ENCODE measurements around the gene UBE4B.
A peak's percentile ranks its signal among the peaks of the same experiment; 100 is the strongest.

Gene UBE4B

DNA sequence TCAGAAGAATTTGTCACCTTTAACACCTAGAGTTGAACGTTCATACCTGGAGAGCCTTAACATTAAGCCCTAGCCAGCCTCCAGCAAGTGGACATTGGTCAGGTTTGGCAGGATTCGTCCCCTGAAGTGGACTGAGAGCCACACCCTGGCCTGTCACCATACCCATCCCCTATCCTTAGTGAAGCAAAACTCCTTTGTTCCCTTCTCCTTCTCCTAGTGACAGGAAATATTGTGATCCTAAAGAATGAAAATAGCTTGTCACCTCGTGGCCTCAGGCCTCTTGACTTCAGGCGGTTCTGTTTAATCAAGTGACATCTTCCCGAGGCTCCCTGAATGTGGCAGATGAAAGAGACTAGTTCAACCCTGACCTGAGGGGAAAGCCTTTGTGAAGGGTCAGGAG lies 52.3 kb downstream of the UBE4B start:
- no peak overlapping the region for H3K4me3 ChIP-seq (ENCODE audit: low read depth, low read length)
- in situ Hi-C loops (cut with HindIII; ENCODE audit: low sequenced_read_pairs), result no loop called here
- no peak for TF ChIP-seq CTCF (IDR thresholded peaks at IDR 0.05; ENCODE audit: low read depth, low read length)
- DNase-seq (ENCODE audit: low read depth, low spot score), result no peak

DNA sequence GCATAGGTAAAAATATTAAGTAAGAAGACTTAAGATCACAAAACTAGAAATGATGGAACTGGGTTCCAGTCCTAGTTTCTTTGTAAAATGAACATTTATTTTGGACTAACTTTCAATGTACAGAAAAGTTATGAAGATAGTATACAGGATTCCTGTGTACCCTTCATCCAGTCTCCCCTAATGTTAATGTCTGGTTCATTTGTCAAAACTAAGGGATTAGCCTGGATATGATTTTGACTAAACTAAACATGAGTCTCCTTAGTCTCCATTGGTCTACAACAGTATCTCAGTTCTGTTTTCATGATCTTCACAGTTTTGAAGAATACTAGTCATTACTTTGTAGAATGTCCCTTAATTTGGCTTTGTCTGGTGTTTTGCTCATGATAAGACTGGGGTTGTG lies 54.5 kb downstream of the UBE4B start:
- TF ChIP-seq CTCF (IDR thresholded peaks at IDR 0.05; ENCODE audit: low read depth, low read length), result no peak
- in situ Hi-C loops (cut with HindIII; ENCODE audit: low sequenced_read_pairs), result no loop called here

DNA sequence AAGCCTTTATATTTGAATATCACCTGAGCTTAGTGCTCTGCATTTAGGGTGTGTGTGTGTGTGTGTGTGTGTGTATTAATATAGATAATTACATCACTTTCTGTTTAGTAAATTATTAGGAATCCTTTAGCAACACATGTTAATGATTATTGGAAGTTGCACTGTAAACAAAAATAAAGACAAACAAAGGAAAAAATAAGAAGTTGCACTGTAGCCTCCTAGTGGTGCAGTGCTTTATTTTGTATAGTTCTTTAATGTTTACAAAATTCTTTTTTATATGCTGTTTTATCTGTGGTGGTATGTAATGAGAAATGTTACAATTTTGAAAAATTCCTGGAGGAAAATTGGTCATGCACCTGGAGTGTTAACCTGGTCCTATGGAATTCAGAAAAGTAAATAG lies 69.2 kb downstream of the UBE4B start:
- in situ Hi-C loops (cut with HindIII; ENCODE audit: low sequenced_read_pairs), result no loop called here
- H3K4me3 ChIP-seq (ENCODE audit: low read depth, low read length), result no peak overlapping the region
- no peak for DNase-seq (ENCODE audit: low read depth, low spot score)
- TF ChIP-seq CTCF (IDR thresholded peaks at IDR 0.05; ENCODE audit: low read depth, low read length), result peak; percentile 16

More for the DNA sequence above, 54.5 kb downstream of the UBE4B start:
- no peak overlapping the region for H3K4me3 ChIP-seq (ENCODE audit: low read depth, low read length)
- DNase-seq (ENCODE audit: low read depth, low spot score), result no peak

- no peak for TF ChIP-seq CTCF (IDR thresholded peaks at IDR 0.05; ENCODE audit: low read depth, low read length)
- no peak overlapping the region for H3K4me3 ChIP-seq (ENCODE audit: low read depth, low read length)
- DNase-seq (ENCODE audit: low read depth, low spot score), result no peak
- in situ Hi-C loops (cut with HindIII; ENCODE audit: low sequenced_read_pairs), result no loop called here
These were observed 70.4 kb downstream of the UBE4B start for GRCh38 chr1:10103193-10103592.

- in situ Hi-C loops (cut with HindIII; ENCODE audit: low sequenced_read_pairs), result no loop called here
- no peak for TF ChIP-seq CTCF (IDR thresholded peaks at IDR 0.05; ENCODE audit: low read depth, low read length)
- DNase-seq (ENCODE audit: low read depth, low spot score), result no peak
- no peak overlapping the region for H3K4me3 ChIP-seq (ENCODE audit: low read depth, low read length)
These were observed 72.1 kb downstream of the UBE4B start for GRCh38 chr1:10104834-10105233.

- DNase-seq (ENCODE audit: low read depth, low spot score), result no peak
- in situ Hi-C loops (cut with HindIII; ENCODE audit: low sequenced_read_pairs), result no loop called here
- H3K4me3 ChIP-seq (ENCODE audit: low read depth, low read length), result no peak overlapping the region
- no peak for TF ChIP-seq CTCF (IDR thresholded peaks at IDR 0.05; ENCODE audit: low read depth, low read length)
These were observed 72.7 kb downstream of the UBE4B start for GRCh38 chr1:10105484-10105883.

- TF ChIP-seq CTCF (IDR thresholded peaks at IDR 0.05; ENCODE audit: low read depth, low read length), result no peak
- in situ Hi-C loops (cut with HindIII; ENCODE audit: low sequenced_read_pairs), result no loop called here
These were observed 73.5 kb downstream of the UBE4B start for GRCh38 chr1:10106241-10106640.

More at GRCh38 chr1:10106241-10106640, 73.5 kb downstream of the UBE4B start:
- DNase-seq (ENCODE audit: low read depth, low spot score), result no peak
- no peak overlapping the region for H3K4me3 ChIP-seq (ENCODE audit: low read depth, low read length)

All from astrocyte of the spinal cord (primary cell).